GM12801 (cell line): ENCODE measurements around the gene TBC1D1.

ENCODE experiments used
- CTCF ChIP-seq: IDR thresholded peaks from one replicate; pipeline ENCODE4 v1.5.1; 2011; ENCODE audit warnings: control low read depth; ENCODE audit not compliant: insufficient read length; ENCODE audit errors: extremely low read depth

Gene TBC1D1

GRCh38 chr4:38082021-38082420 lies 191.1 kb downstream of the TBC1D1 start:
- no peak for TF ChIP-seq CTCF

- TF ChIP-seq CTCF = no peak
Observed at GRCh38 chr4:38082424-38083385, 191.8 kb downstream of the TBC1D1 start.

DNA sequence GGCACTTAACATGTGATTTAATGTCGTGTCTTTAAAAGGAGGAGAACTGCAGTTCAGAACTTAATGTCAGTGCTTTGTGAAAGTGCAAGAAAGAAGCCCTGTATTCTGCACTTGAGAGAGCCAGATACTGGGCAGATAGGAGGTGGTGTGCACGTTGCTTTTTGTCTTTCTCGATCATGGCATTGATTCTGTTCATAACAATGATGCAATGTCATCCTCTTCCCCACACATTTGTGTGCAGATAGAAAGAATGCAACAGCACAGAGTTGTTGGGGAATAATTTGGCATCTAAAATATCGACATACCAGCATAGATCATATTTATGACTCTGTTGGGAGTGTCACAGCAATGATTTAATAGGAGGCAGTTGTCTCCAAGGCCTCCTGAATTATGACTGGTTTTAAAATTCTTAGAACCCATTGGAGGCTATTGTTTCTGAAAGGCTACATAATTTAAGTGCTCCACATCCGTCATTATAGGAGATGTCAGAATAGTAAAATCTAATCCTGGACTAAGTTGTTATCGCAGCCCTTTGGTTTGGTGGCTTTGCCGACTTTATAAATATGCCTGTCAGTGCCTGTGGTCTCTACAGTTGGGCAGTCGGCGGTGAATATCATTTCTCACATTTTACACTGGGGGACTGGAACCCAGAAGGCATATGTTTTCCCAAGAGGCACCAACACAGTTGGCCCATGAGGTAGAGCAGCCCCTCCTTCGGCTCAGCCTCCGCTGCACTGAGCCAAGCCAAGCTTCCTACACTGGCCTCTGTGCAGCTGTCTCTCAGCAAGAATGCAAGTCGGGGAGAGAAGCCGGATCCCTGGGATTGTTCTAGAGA lies 194.2 kb downstream of the TBC1D1 start:
- TF ChIP-seq CTCF = no peak

DNA sequence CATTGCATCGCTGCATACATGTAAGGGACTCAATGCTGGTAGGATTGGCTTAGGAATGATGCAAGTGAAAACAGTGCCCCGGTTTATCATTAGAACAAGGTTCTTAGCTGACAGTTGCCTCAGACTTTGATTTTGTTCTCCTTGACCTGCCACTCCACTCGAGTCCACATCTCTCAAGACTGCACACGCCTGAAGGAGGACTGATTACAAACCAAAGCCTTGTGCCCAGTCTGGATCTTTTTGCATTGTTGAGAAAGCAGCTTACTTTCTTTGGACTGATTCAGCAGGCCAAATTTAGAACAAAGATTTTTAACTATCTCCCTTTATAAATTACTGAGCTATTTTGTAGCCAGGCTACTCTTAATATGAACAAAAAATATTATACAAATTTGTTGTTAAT lies 194.9 kb downstream of the TBC1D1 start:
- no peak for TF ChIP-seq CTCF

- no peak for TF ChIP-seq CTCF
Observed at GRCh38 chr4:38086151-38086848, 195.4 kb downstream of the TBC1D1 start.

- TF ChIP-seq CTCF = no peak
Observed at GRCh38 chr4:38086849-38087226, 196.0 kb downstream of the TBC1D1 start.

- TF ChIP-seq CTCF = no peak
Observed at GRCh38 chr4:38088321-38088720, 197.4 kb downstream of the TBC1D1 start.
